SK-N-SH (cell line): Measurements from ENCODE around the gene SCO2. TPM values are rescaled to one million over a fixed set of nuclear protein-coding genes. Genes with fewer than 3 reads are reported as not detected.

Experiments
- CTCF ChIA-PET: fragments of 300-600, 350-600 bp; formaldehyde crosslinking; extraction: SDS; loops from one replicate; lab custom pipeline; 2021; lab: Yijun Ruan, JAX
- POLR2A ChIA-PET: fragments of 350-600 bp; sonication (Branson Sonifier 250); formaldehyde crosslinking; extraction: SDS; loops from one replicate; lab custom pipeline; 2020; ENCODE audit warnings: antibody characterized with exemption, inconsistent platforms; lab: Yijun Ruan, JAX
- DNase-seq: peaks from one replicate; pipeline ENCODE4 v3.0.0; 2012
- H2AFZ ChIP-seq: fragments of 200-600 bp; sonication (generic); 2 replicates; pipeline ENCODE4 v1.8.1; 2016; ENCODE audit warnings: antibody characterized with exemption, mild to moderate bottlenecking, low read depth
- H3F3A ChIP-seq: fragments of 200-600 bp; sonication (generic); replicated peaks from 2 replicates; pipeline ENCODE3; 2016; ENCODE audit warnings: antibody characterized with exemption, mild to moderate bottlenecking; ENCODE audit not compliant: insufficient read depth
- H3K27ac ChIP-seq, 2 experiments: fragments of 200-500 bp in 1 of 2; fragments of 200-600 bp in 1 of 2; sonication (Bioruptor generic) in 1 of 2; sonication (generic), shearing (Covaris generic) in 1 of 2; 2 replicates each; pipeline versions ENCODE4 v1.5.1 to v1.6.1; 2014 to 2016; ENCODE audit warnings: low read depth in 2 of 2, inconsistent platforms in 1 of 2, low read length in 1 of 2, mild to moderate bottlenecking in 1 of 2, mixed read lengths in 1 of 2
- H3K27me3 ChIP-seq: fragments of 200-600 bp; sonication (generic), shearing (Covaris generic); 2 replicates; pipeline ENCODE4 v1.6.1; 2016; ENCODE audit warnings: mixed run types; ENCODE audit not compliant: insufficient read depth
- H3K36me3 ChIP-seq, 2 experiments: fragments of 200-500 bp in 1 of 2; fragments of 200-600 bp in 1 of 2; sonication (Bioruptor generic) in 1 of 2; sonication (generic) in 1 of 2; replicated peaks in 1 of 2; 2 replicates each; pipeline versions ENCODE3 to v1.5.1; 2014 to 2016; ENCODE audit warnings: low read length in 1 of 2, mild to moderate bottlenecking in 1 of 2; ENCODE audit not compliant: insufficient read depth in 2 of 2, control insufficient read depth in 1 of 2
- H3K4me1 ChIP-seq, 2 experiments: fragments of 200-500 bp in 1 of 2; fragments of 200-600 bp in 1 of 2; sonication (Bioruptor generic) in 1 of 2; sonication (generic), shearing (Covaris generic) in 1 of 2; 2 replicates each; pipeline versions ENCODE4 v1.5.1 to v1.6.1; 2014 to 2016; ENCODE audit warnings: low read depth in 1 of 2, low read length in 1 of 2, mixed run types in 1 of 2; ENCODE audit not compliant: insufficient read depth in 2 of 2, control insufficient read depth in 1 of 2
- H3K4me2 ChIP-seq: fragments of 200-600 bp; sonication (generic), shearing (Covaris generic); 2 replicates; pipeline ENCODE4 v1.6.1; 2017; ENCODE audit warnings: mixed run types
- H3K4me3 ChIP-seq, 2 experiments: fragments of 200-500 bp in 1 of 2; fragments of 200-600 bp in 1 of 2; sonication (Bioruptor generic) in 1 of 2; sonication (generic), shearing (Covaris generic) in 1 of 2; 2 replicates each; pipeline versions ENCODE4 v1.5.1 to v1.8.1; 2014 to 2016; ENCODE audit warnings: low read depth in 2 of 2, inconsistent platforms in 1 of 2, low read length in 1 of 2, mild to moderate bottlenecking in 1 of 2, mixed read lengths in 1 of 2, moderate library complexity in 1 of 2
- H3K79me2 ChIP-seq: fragments of 200-600 bp; sonication (generic); 2 replicates; pipeline ENCODE4 v1.8.1; 2017; ENCODE audit warnings: mild to moderate bottlenecking; ENCODE audit not compliant: insufficient read depth
- H3K9ac ChIP-seq: fragments of 200-600 bp; sonication (generic); 2 replicates; pipeline ENCODE4 v1.6.1; 2017; ENCODE audit warnings: mixed run types
- H3K9me2 ChIP-seq: fragments of 200-600 bp; sonication (generic); 2 replicates; pipeline ENCODE4 v1.6.1; 2017; ENCODE audit warnings: mixed run types
- H3K9me3 ChIP-seq: fragments of 200-600 bp; sonication (generic); 2 replicates; pipeline ENCODE4 v1.6.1; 2017; ENCODE audit warnings: mixed run types, mild to moderate bottlenecking, moderate library complexity
- H4K20me1 ChIP-seq: fragments of 200-600 bp; sonication (generic); 2 replicates; pipeline ENCODE4 v1.6.1; 2017; ENCODE audit warnings: mild to moderate bottlenecking, mixed run types; ENCODE audit not compliant: insufficient read depth
- CHD2 ChIP-seq: fragments of 150-350 bp; IDR thresholded peaks from 2 replicates; pipeline ENCODE4 v1.6.1; 2018; ENCODE audit warnings: low read length; ENCODE audit not compliant: partially characterized antibody
- CTCF ChIP-seq: fragments of 200-600 bp; sonication (generic); IDR thresholded peaks from 2 replicates; pipeline ENCODE4 v1.6.1; 2017; ENCODE audit warnings: antibody characterized with exemption, mild to moderate bottlenecking, moderate library complexity
- ELF1 ChIP-seq: IDR thresholded peaks from 2 replicates; pipeline ENCODE4 v1.4.0; 2012
- EP300 ChIP-seq, 2 experiments: IDR thresholded peaks; 2 replicates each; pipeline versions ENCODE4 v1.4.0 to v1.6.1; 2012; ENCODE audit warnings: borderline replicate concordance in 1 of 2, low read depth in 1 of 2, low read length in 1 of 2
- FOXJ3 ChIP-seq: sonication (generic); formaldehyde crosslinking; IDR thresholded peaks from 2 replicates; pipeline ENCODE4 v1.5.1; 2020; ENCODE audit warnings: mild to moderate bottlenecking, missing genetic modification reagents
- GATA2 ChIP-seq: sonication (generic); formaldehyde crosslinking; IDR thresholded peaks from 2 replicates; pipeline ENCODE4 v1.5.0; 2020; ENCODE audit warnings: mild to moderate bottlenecking, missing genetic modification reagents
- JUND ChIP-seq: IDR thresholded peaks from 2 replicates; pipeline ENCODE4 v1.4.0; 2012
- MAX ChIP-seq: IDR thresholded peaks from 2 replicates; pipeline ENCODE4 v1.4.0; 2012; ENCODE audit warnings: low read depth
- NRF1 ChIP-seq: IDR thresholded peaks from 2 replicates; pipeline ENCODE4 v1.6.1; 2012; ENCODE audit warnings: low read depth, mild to moderate bottlenecking, low read length
- PBX3 ChIP-seq: IDR thresholded peaks from 2 replicates; pipeline ENCODE4; 2012
- POLR2AphosphoS5 ChIP-seq: IDR thresholded peaks from 2 replicates; pipeline ENCODE4 v1.6.1; 2012; ENCODE audit warnings: low read depth, low read length
- RAD21 ChIP-seq: IDR thresholded peaks from 2 replicates; pipeline ENCODE4 v1.6.1; 2012; ENCODE audit warnings: mild to moderate bottlenecking, low read length
- RFX5 ChIP-seq: IDR thresholded peaks from 2 replicates; pipeline ENCODE4 v1.6.1; 2012; ENCODE audit warnings: mild to moderate bottlenecking, improper control_type of control experiment, low read length
- RXRA ChIP-seq: IDR thresholded peaks from 2 replicates; pipeline ENCODE4 v1.4.0; 2012; ENCODE audit warnings: low read depth, mild to moderate bottlenecking, borderline replicate concordance
- SIN3A ChIP-seq: IDR thresholded peaks from 2 replicates; pipeline ENCODE4 v1.6.1; 2012; ENCODE audit warnings: low read depth, mild to moderate bottlenecking, low read length, moderate library complexity, borderline replicate concordance
- SMC3 ChIP-seq: IDR thresholded peaks from 2 replicates; pipeline ENCODE4 v1.6.1; 2012; ENCODE audit warnings: low read depth, low read length, improper control_type of control experiment
- TAF1 ChIP-seq: IDR thresholded peaks from 2 replicates; pipeline ENCODE4 v1.6.1; 2012; ENCODE audit warnings: low read depth, mild to moderate bottlenecking, low read length, moderate library complexity, borderline replicate concordance
- YY1 ChIP-seq: IDR thresholded peaks from 2 replicates; pipeline ENCODE4 v1.4.0; 2012; ENCODE audit warnings: low read depth, mild to moderate bottlenecking
- ZBTB33 ChIP-seq: IDR thresholded peaks from 2 replicates; pipeline ENCODE4 v1.4.0; 2012; ENCODE audit warnings: low read depth, borderline replicate concordance
- WGBS: methylation state at CpG from one replicate; pipeline ENCODE4 v1.1.6; 2017; ENCODE audit warnings: low lambda C conversion rate; 5-methylcytosine and 5-hydroxymethylcytosine counted together
- polyA plus RNA-seq, 3 experiments: library from polyadenylated mRNA; depleted of rRNA; stranded (reverse); fragments of >200 nt; gene quantifications; 2 replicates each; pipeline ENCODE4 v1.2.3, GENCODE V29; 2012

SCO2 gene
- polyA plus RNA-seq, 1 of the 3 experiments (the other 2 are of a cell fraction) = 4.0 TPM

- no peak for TF ChIP-seq MAX
Observed at GRCh38 chr22:50567721-50568252, 42.4 kb upstream of the SCO2 start (continued).

- H3K4me3 ChIP-seq = no peak overlapping the region
- WGBS = 83% methylated on average over 11 of the region's 11 CpGs
- no peak overlapping the region for H3K4me2 ChIP-seq
- DNase-seq = no peak
- no peaks in the 10 kb centered on the region for H3K79me2 ChIP-seq
- no peaks in the 10 kb centered on the region for H3K27me3 ChIP-seq
- ChIA-PET POLR2A (interaction anchor here (2.2 to 2.7 kb wide), 2 partner anchors 11 to 39 kb away, joined by 7 to 12 read pairs; partner anchors contain the start of gene SCO2), CTCF (interaction anchor here (1.4 to 4.9 kb wide), 8 partner anchors 12 to 123 kb away, joined by 3 to 73 read pairs (median 16); partner anchors contain the start of genes CHKB, CPT1B, KLHDC7B and SCO2)
- no peaks in the 10 kb centered on the region for H3K9me3 ChIP-seq
- no peak overlapping the region for H2AFZ ChIP-seq
- TF ChIP-seq RXRA (no peak), EP300 (IDR thresholded peaks at IDR 0.05; ENCODE audit: borderline replicate concordance in 1 of 2, low read depth in 1 of 2, low read length in 1 of 2) (no peak), SIN3A (no peak), JUND (no peak), FOXJ3 (no peak), ZBTB33 (no peak), CHD2 (no peak), GATA2 (CRISPR knock-in tag) (no peak)
- H3K36me3 ChIP-seq = peaks cover 0 to 7% of the 10 kb centered on the region in 2 experiments
- H3K9ac ChIP-seq = no peak overlapping the region
- peaks cover 0 to 4% of the 10 kb centered on the region in 2 experiments; a peak in 1 of 4 replicates for H3K4me1 ChIP-seq
- no peaks in the 10 kb centered on the region for H3F3A ChIP-seq
- H3K27ac ChIP-seq = no peak overlapping the region
- H3K9me2 ChIP-seq = no peaks in the 10 kb centered on the region
- H4K20me1 ChIP-seq = no peaks in the 10 kb centered on the region
Observed at GRCh38 chr22:50564289-50564688, 38.9 kb upstream of the SCO2 start.

- Histone ChIP-seq H4K20me1 (no peaks in the 10 kb centered on the region), H3K79me2 (no peaks in the 10 kb centered on the region), H3K27me3 (no peaks in the 10 kb centered on the region), H3F3A (no peaks in the 10 kb centered on the region), H3K9me3 (no peaks in the 10 kb centered on the region), H2AFZ (peak overlapping the region; percentile 97), H3K4me1 (peaks cover 0 to 4% of the 10 kb centered on the region in 2 experiments; a peak in 1 of 4 replicates), H3K4me3 (peak overlapping the region; percentile 62 to 96), H3K4me2 (peak overlapping the region; percentile 93), H3K9ac (peak overlapping the region; percentile 32; the same call in 1 of the 2 replicates), H3K9me2 (no peaks in the 10 kb centered on the region), H3K27ac (no peak overlapping the region; a peak in 1 of 4 replicates), H3K36me3 (peaks cover 0 to 1% of the 10 kb centered on the region in 2 experiments)
- POLR2A ChIA-PET = interaction anchor here (1.2 to 2.7 kb wide), 4 partner anchors 12 to 38 kb away, joined by 4 to 12 read pairs (median 8); partner anchors contain the start of gene SCO2
- no peak for TF ChIP-seq ELF1
- no peak for TF ChIP-seq TAF1
- no peak for TF ChIP-seq POLR2AphosphoS5
- no peak for TF ChIP-seq SMC3
- TF ChIP-seq RFX5 = no peak
- TF ChIP-seq YY1 = no peak
- TF ChIP-seq NRF1 = no peak
- TF ChIP-seq RAD21 = no peak
- no peak for TF ChIP-seq CTCF
- TF ChIP-seq PBX3 = no peak
- DNase-seq = peak; percentile 37
- CTCF ChIA-PET = interaction anchor here (0.6 to 4.9 kb wide), 30 partner anchors 9 to 261 kb away, joined by 3 to 73 read pairs (median 6); partner anchors contain the start of genes CHKB, CPT1B, KLHDC7B and LMF2
- 26% methylated on average over 16 of the region's 17 CpGs for WGBS
Observed at GRCh38 chr22:50563413-50564160, 38.2 kb upstream of the SCO2 start.
